Thoracic aorta (tissue), 2 donors: ENCODE results near the gene TFF2. TPM values are rescaled to one million over a fixed set of nuclear protein-coding genes. Genes with fewer than 3 reads are reported as not detected.

ENCODE experiments used
- ATAC-seq: fragments of 150-250 bp; one replicate; pipeline ENCODE4 v1.8.0; 2017; ENCODE audit warnings: low read depth; ENCODE audit not compliant: insufficient number of reproducible peaks, low FRiP score
- DNase-seq: peaks from one replicate; pipeline ENCODE4 v3.0.0-alpha.2; 2020; ENCODE audit warnings: low spot score
- H3K27ac ChIP-seq, 2 donors: fragments of 200-600 bp; sonication (generic); 1 replicate in 1 of 2; 2 replicates in 1 of 2; pipeline ENCODE4 v1.5.1; 2016; ENCODE audit warnings: mild to moderate bottlenecking in 2 of 2, moderate library complexity in 2 of 2
- H3K27me3 ChIP-seq: fragments of 200-600 bp; sonication (generic); replicated peaks from 2 replicates; pipeline ENCODE4 v1.6.0; 2016; ENCODE audit warnings: mild to moderate bottlenecking; ENCODE audit not compliant: insufficient read depth
- H3K36me3 ChIP-seq: fragments of 200-600 bp; sonication (generic); one replicate; pipeline ENCODE4 v1.5.1; 2016
- H3K4me1 ChIP-seq, 2 donors: fragments of 200-600 bp; sonication (generic); 1 replicate in 1 of 2; 2 replicates in 1 of 2; pipeline versions ENCODE4 v1.5.1 to v1.6.0; 2016; ENCODE audit warnings: low read depth in 2 of 2, mild to moderate bottlenecking in 1 of 2; ENCODE audit not compliant: control insufficient read depth in 1 of 2
- H3K4me3 ChIP-seq: fragments of 200-600 bp; sonication (generic); 2 replicates; pipeline ENCODE4 v1.5.1; 2016; ENCODE audit warnings: mild to moderate bottlenecking
- H3K9me3 ChIP-seq: fragments of 200-600 bp; sonication (generic); 2 replicates; pipeline ENCODE4 v1.5.1; 2016
- CTCF ChIP-seq: fragments of 200-600 bp; sonication (generic); IDR thresholded peaks from one replicate; pipeline ENCODE4 v1.5.1; 2019; ENCODE audit warnings: antibody characterized with exemption
- total RNA-seq, 2 donors: library from RNA; depleted of rRNA; stranded (reverse); fragments of >200 nt; gene quantifications; one replicate each; pipeline versions ENCODE4 v1.1.0 to v1.2.3, GENCODE V29; 2016

Gene TFF2
- total RNA-seq, 2 donors from 2014 or later: 17.0 TPM; not detected in 1

- ATAC-seq: no peak
- Histone ChIP-seq H3K4me1 (no peaks in the 10 kb centered on the region), H3K9me3 (no peaks in the 10 kb centered on the region), H3K27me3 (no peaks in the 10 kb centered on the region), H3K36me3 (no peaks in the 10 kb centered on the region), H3K4me3 (no peak overlapping the region), H3K27ac (no peak overlapping the region)
- TF ChIP-seq CTCF: no peak
- no peak for DNase-seq
Measured at GRCh38 chr21:42298237-42298636, 52.6 kb downstream of the TFF2 start.

GRCh38 chr21:42297377-42297776 is 53.4 kb downstream of the TFF2 start:
- ATAC-seq (no peak), DNase-seq (no peak)
- Histone ChIP-seq H3K4me1 (no peaks in the 10 kb centered on the region), H3K27me3 (no peaks in the 10 kb centered on the region), H3K36me3 (no peaks in the 10 kb centered on the region), H3K27ac (no peak overlapping the region), H3K9me3 (no peaks in the 10 kb centered on the region), H3K4me3 (no peak overlapping the region)
- TF ChIP-seq CTCF: no peak

GRCh38 chr21:42296501-42296900 is 54.3 kb downstream of the TFF2 start:
- Histone ChIP-seq H3K4me1 (no peaks in the 10 kb centered on the region), H3K27me3 (no peaks in the 10 kb centered on the region), H3K9me3 (no peaks in the 10 kb centered on the region), H3K27ac (no peak overlapping the region), H3K4me3 (no peak overlapping the region), H3K36me3 (no peaks in the 10 kb centered on the region)
- DNase-seq: no peak
- no peak for ATAC-seq
- no peak for TF ChIP-seq CTCF

Other genes starting within 250 kb of the TFF2 start
- 10 to 100 TPM; 15.6 to 20.6 TPM for gene ABCG1, start 131.9 kb downstream of the TFF2 start, total RNA-seq
- gene TFF3, start 35.6 kb downstream of the TFF2 start, total RNA-seq: 1 to 10 TPM in 1 of 2 donors, not detected in 1; 3.2 TPM
- 10 to 100 TPM in 1 of 2 donors, not detected in 1; 85.8 TPM for gene TFF1, start 15.5 kb upstream of the TFF2 start, total RNA-seq
- not detected for gene TMPRSS3, start 45.1 kb upstream of the TFF2 start, total RNA-seq
- 1 to 10 TPM; 1.2 to 1.3 TPM for gene UBASH3A, start 52.9 kb upstream of the TFF2 start, total RNA-seq
- under 1 TPM in 1 of 2 donors, not detected in 1; 0.27 TPM for gene RSPH1, start 145.2 kb upstream of the TFF2 start, total RNA-seq
- gene SLC37A1, start 162.9 kb upstream of the TFF2 start, total RNA-seq: 1 to 10 TPM; 6.6 to 9.6 TPM